Measurements from ENCODE around the gene ZNF3.

ZNF3 gene

DNA sequence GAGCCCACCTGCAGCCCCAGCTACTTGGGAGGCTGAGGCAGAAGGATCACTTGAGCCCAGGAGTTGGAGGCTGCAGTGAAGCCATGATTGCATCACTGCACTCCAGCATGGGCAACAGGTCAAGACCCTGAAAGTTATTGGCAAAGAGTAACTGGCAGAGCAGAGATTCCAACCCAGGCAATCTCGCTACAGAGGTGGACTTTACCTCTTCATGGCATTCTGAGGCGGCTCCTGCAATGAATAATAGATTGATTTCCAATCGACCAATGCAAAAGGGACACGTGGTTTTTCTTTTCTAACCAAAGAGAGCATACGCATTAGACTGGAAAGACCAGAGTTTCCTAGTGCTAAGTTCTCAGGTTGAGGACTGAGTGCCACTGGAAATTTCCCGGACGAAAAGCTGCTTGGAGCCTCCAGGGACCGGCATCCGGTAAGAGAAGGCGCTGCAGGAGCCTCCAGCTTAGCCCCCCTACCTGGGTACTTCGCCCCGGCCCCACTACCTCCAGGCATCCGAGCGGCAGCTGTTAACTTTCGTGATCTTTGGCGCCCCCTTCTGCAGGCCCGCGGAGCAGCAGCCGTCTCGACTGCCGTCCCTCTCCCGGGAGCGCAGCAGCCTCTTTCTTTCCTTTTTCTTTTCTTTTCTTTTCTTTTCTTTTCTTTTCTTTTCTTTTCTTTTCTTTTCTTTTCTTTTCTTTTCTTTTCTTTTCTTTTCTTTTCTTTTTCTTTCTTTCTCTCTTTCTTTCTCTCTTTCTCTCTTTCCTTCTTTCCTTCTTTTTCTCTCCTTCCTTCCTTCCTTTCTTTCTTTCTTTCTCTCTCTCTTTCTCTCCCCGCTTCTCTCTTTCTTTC is 49.3 kb upstream of the ZNF3 start (continued):
- TF ChIP-seq PRDM4 (tag by site-specific recombination; IDR thresholded peaks at IDR 0.05) (no peak), ZNF302 (tag by site-specific recombination; IDR thresholded peaks at IDR 0.05; ENCODE audit: low read depth) (no peak), ZNF670 (tag by site-specific recombination; IDR thresholded peaks at IDR 0.05; ENCODE audit: low read depth) (no peak), SALL2 (tag by site-specific recombination; IDR thresholded peaks at IDR 0.05; ENCODE audit: borderline replicate concordance) (no peak), BCL11A (tag by site-specific recombination; IDR thresholded peaks at IDR 0.05; ENCODE audit: low read depth) (no peak), ZNF175 (tag by site-specific recombination; IDR thresholded peaks at IDR 0.05) (no peak), GLI2 (tag by site-specific recombination; IDR thresholded peaks at IDR 0.05; ENCODE audit: borderline replicate concordance, low read depth) (no peak), ZNF133 (tag by site-specific recombination; IDR thresholded peaks at IDR 0.05) (no peak), KLF1 (tag by site-specific recombination; IDR thresholded peaks at IDR 0.05) (no peak), ZBTB20 (tag by site-specific recombination; IDR thresholded peaks at IDR 0.05) (no peak), ZNF629 (tag by site-specific recombination; IDR thresholded peaks at IDR 0.05) (no peak; the same call in 1 of the 2 replicates), IKZF3 (tag by site-specific recombination; IDR thresholded peaks at IDR 0.05) (no peak), ZNF654 (tag by site-specific recombination; IDR thresholded peaks at IDR 0.05; ENCODE audit: low read depth) (peak; percentile 90), ZNF324 (tag by site-specific recombination; IDR thresholded peaks at IDR 0.05) (no peak), WT1 (tag by site-specific recombination; IDR thresholded peaks at IDR 0.05) (no peak), PBX3 (CRISPR knock-in tag; IDR thresholded peaks at IDR 0.05) (no peak), CTCF (tag by site-specific recombination; IDR thresholded peaks at IDR 0.05) (peak; percentile 86), ZNF341 (tag by site-specific recombination; IDR thresholded peaks at IDR 0.05; ENCODE audit: low read depth) (no peak), ZNF529 (tag by site-specific recombination; IDR thresholded peaks at IDR 0.05; ENCODE audit: insufficient replicate concordance) (no peak), ZSCAN23 (tag by site-specific recombination; IDR thresholded peaks at IDR 0.05) (no peak), ZNF558 (tag by site-specific recombination; IDR thresholded peaks at IDR 0.05) (no peak)
- TF ChIP-seq, protein P1, sequence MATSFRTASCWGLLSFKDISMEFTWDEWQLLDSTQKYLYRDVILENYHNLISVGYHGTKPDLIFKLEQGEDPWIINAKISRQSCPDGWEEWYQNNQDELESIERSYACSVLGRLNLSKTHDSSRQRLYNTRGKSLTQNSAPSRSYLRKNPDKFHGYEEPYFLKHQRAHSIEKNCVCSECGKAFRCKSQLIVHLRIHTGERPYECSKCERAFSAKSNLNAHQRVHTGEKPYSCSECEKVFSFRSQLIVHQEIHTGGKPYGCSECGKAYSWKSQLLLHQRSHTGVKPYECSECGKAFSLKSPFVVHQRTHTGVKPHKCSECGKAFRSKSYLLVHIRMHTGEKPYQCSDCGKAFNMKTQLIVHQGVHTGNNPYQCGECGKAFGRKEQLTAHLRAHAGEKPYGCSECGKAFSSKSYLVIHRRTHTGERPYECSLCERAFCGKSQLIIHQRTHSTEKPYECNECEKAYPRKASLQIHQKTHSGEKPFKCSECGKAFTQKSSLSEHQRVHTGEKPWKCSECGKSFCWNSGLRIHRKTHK (tag by site-specific recombination; IDR thresholded peaks at IDR 0.05) = no peak
- TF ChIP-seq, protein P2, sequence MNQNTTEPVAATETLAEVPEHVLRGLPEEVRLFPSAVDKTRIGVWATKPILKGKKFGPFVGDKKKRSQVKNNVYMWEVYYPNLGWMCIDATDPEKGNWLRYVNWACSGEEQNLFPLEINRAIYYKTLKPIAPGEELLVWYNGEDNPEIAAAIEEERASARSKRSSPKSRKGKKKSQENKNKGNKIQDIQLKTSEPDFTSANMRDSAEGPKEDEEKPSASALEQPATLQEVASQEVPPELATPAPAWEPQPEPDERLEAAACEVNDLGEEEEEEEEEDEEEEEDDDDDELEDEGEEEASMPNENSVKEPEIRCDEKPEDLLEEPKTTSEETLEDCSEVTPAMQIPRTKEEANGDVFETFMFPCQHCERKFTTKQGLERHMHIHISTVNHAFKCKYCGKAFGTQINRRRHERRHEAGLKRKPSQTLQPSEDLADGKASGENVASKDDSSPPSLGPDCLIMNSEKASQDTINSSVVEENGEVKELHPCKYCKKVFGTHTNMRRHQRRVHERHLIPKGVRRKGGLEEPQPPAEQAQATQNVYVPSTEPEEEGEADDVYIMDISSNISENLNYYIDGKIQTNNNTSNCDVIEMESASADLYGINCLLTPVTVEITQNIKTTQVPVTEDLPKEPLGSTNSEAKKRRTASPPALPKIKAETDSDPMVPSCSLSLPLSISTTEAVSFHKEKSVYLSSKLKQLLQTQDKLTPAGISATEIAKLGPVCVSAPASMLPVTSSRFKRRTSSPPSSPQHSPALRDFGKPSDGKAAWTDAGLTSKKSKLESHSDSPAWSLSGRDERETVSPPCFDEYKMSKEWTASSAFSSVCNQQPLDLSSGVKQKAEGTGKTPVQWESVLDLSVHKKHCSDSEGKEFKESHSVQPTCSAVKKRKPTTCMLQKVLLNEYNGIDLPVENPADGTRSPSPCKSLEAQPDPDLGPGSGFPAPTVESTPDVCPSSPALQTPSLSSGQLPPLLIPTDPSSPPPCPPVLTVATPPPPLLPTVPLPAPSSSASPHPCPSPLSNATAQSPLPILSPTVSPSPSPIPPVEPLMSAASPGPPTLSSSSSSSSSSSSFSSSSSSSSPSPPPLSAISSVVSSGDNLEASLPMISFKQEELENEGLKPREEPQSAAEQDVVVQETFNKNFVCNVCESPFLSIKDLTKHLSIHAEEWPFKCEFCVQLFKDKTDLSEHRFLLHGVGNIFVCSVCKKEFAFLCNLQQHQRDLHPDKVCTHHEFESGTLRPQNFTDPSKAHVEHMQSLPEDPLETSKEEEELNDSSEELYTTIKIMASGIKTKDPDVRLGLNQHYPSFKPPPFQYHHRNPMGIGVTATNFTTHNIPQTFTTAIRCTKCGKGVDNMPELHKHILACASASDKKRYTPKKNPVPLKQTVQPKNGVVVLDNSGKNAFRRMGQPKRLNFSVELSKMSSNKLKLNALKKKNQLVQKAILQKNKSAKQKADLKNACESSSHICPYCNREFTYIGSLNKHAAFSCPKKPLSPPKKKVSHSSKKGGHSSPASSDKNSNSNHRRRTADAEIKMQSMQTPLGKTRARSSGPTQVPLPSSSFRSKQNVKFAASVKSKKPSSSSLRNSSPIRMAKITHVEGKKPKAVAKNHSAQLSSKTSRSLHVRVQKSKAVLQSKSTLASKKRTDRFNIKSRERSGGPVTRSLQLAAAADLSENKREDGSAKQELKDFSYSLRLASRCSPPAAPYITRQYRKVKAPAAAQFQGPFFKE (tag by site-specific recombination; IDR thresholded peaks at IDR 0.05; ENCODE audit: borderline replicate concordance) = no peak
- TF ChIP-seq, protein P3, sequence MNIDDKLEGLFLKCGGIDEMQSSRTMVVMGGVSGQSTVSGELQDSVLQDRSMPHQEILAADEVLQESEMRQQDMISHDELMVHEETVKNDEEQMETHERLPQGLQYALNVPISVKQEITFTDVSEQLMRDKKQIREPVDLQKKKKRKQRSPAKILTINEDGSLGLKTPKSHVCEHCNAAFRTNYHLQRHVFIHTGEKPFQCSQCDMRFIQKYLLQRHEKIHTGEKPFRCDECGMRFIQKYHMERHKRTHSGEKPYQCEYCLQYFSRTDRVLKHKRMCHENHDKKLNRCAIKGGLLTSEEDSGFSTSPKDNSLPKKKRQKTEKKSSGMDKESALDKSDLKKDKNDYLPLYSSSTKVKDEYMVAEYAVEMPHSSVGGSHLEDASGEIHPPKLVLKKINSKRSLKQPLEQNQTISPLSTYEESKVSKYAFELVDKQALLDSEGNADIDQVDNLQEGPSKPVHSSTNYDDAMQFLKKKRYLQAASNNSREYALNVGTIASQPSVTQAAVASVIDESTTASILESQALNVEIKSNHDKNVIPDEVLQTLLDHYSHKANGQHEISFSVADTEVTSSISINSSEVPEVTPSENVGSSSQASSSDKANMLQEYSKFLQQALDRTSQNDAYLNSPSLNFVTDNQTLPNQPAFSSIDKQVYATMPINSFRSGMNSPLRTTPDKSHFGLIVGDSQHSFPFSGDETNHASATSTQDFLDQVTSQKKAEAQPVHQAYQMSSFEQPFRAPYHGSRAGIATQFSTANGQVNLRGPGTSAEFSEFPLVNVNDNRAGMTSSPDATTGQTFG (tag by site-specific recombination; IDR thresholded peaks at IDR 0.05; ENCODE audit: borderline replicate concordance) = no peak

Data from HEK293 (cell line).